ENCODE measurements around the gene ZG16.

DNA sequence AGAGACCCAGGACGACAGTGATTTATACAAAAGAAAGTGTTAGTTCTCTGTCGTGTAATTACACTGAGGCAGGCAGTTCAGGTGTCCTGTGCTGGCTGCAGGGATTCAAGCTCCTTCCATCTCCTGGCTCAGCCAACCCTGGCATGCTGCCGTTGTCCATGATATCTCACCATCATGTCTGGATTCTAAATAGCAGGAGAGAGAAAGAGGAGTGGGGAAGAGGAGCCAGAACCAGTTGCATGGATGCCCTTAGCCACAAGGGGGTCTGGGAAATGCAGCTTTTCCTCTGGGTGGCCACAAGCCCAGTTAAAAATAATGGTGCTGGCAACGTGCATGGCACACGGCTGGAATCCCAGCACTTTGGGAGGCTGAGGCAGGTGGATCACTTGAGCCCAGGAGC lies 41.9 kb upstream of the ZG16 start:
- TF ChIP-seq, protein P1, sequence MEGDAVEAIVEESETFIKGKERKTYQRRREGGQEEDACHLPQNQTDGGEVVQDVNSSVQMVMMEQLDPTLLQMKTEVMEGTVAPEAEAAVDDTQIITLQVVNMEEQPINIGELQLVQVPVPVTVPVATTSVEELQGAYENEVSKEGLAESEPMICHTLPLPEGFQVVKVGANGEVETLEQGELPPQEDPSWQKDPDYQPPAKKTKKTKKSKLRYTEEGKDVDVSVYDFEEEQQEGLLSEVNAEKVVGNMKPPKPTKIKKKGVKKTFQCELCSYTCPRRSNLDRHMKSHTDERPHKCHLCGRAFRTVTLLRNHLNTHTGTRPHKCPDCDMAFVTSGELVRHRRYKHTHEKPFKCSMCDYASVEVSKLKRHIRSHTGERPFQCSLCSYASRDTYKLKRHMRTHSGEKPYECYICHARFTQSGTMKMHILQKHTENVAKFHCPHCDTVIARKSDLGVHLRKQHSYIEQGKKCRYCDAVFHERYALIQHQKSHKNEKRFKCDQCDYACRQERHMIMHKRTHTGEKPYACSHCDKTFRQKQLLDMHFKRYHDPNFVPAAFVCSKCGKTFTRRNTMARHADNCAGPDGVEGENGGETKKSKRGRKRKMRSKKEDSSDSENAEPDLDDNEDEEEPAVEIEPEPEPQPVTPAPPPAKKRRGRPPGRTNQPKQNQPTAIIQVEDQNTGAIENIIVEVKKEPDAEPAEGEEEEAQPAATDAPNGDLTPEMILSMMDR (IDR thresholded peaks at IDR 0.05 in 2 of 3, conservative IDR thresholded peaks at IDR 0.05 in 1 of 3; ENCODE audit: borderline replicate concordance in 1 of 3, insufficient read depth in 1 of 3, low read depth in 2 of 3, low read length in 2 of 3): no peak; a peak in 1 of 6 replicates
- TF ChIP-seq JUND (IDR thresholded peaks at IDR 0.05): no peak
- TF ChIP-seq SRF (IDR thresholded peaks at IDR 0.05; ENCODE audit: low read depth): no peak
- TF ChIP-seq, protein P2, sequence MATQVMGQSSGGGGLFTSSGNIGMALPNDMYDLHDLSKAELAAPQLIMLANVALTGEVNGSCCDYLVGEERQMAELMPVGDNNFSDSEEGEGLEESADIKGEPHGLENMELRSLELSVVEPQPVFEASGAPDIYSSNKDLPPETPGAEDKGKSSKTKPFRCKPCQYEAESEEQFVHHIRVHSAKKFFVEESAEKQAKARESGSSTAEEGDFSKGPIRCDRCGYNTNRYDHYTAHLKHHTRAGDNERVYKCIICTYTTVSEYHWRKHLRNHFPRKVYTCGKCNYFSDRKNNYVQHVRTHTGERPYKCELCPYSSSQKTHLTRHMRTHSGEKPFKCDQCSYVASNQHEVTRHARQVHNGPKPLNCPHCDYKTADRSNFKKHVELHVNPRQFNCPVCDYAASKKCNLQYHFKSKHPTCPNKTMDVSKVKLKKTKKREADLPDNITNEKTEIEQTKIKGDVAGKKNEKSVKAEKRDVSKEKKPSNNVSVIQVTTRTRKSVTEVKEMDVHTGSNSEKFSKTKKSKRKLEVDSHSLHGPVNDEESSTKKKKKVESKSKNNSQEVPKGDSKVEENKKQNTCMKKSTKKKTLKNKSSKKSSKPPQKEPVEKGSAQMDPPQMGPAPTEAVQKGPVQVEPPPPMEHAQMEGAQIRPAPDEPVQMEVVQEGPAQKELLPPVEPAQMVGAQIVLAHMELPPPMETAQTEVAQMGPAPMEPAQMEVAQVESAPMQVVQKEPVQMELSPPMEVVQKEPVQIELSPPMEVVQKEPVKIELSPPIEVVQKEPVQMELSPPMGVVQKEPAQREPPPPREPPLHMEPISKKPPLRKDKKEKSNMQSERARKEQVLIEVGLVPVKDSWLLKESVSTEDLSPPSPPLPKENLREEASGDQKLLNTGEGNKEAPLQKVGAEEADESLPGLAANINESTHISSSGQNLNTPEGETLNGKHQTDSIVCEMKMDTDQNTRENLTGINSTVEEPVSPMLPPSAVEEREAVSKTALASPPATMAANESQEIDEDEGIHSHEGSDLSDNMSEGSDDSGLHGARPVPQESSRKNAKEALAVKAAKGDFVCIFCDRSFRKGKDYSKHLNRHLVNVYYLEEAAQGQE (IDR thresholded peaks at IDR 0.05; ENCODE audit: low read depth): no peak
- no peak; the same call in 1 of the 2 replicates for TF ChIP-seq RAD21 (IDR thresholded peaks at IDR 0.05; ENCODE audit: low read depth)
- no peak for TF ChIP-seq CEBPB (IDR thresholded peaks at IDR 0.05; ENCODE audit: low read depth)
- TF ChIP-seq EZH2 (IDR thresholded peaks at IDR 0.05): no peak
- TF ChIP-seq ZNF274 (IDR thresholded peaks at IDR 0.05; ENCODE audit: low read depth, low read length): no peak
- TF ChIP-seq SP1 (IDR thresholded peaks at IDR 0.05; ENCODE audit: low read depth): no peak
